ENCODE data around the gene H1-8. TPM values are rescaled to one million over a fixed set of nuclear protein-coding genes. Genes with fewer than 3 reads are reported as not detected.

H1-8 gene
- total and polyA plus RNA-seq, 2 experiments from 2014 or later: not detected

DNA sequence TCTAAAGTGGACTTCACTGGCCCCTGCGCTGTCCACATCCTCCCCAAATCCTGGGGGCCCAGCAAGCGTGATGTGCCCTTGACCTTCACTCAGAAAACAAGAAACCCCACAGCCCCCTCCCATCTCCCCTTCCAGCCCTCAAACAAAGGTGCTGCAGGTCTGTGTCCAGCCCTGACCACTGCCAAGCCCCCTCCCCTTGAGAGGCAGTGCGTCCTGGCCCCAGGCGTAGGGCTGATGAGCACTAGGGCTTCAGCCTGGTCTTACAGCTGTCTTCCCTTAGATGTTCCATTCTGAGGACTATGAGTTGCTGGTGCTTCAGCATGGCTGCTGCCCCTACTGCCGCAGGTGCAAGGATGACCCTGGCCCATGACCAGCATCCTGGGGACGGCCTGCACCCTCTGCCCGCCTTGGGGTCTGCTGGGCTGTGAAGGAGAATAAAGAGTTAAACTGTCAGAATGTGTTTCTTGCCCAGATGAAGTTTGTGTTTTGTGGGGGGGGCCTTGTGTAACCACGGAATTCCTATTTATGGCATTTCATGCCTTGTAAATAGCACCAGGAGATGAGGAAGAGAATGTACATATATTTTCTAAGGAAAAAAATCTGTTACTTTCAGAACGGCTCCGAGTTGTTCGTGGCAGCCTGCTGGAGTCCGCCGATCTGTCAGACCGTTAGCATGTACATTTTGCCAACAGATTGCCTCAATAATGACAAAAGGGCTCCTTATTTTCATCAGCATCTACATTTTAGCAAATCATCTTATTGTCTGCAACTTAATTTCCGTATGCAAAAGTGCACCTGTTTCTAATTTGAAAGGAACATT is 22.9 kb upstream of the H1-8 start:
- Histone ChIP-seq H3K27ac (no peak overlapping the region), H3K4me3 (no peak overlapping the region), H3K27me3 (no peaks in the 10 kb centered on the region), H3K79me2 (no peaks in the 10 kb centered on the region), H3K4me2 (no peak overlapping the region), H4K20me1 (ENCODE audit: insufficient read depth, poor library complexity, severe bottlenecking) (no peaks in the 10 kb centered on the region), H3K9me3 (ENCODE audit: low read depth) (no peaks in the 10 kb centered on the region), H3K4me1 (ENCODE audit: insufficient read depth) (no peaks in the 10 kb centered on the region), H3K36me3 (replicated peaks; ENCODE audit: insufficient read depth, low read depth) (no peaks in the 10 kb centered on the region), H2AFZ (no peak overlapping the region), H3K9me2 (replicated peaks; ENCODE audit: insufficient read depth) (no peaks in the 10 kb centered on the region)
- TF ChIP-seq EZH2 (IDR thresholded peaks at IDR 0.05; ENCODE audit: borderline replicate concordance) (no peak), EZH2phosphoT487 (IDR thresholded peaks at IDR 0.05; ENCODE audit: low read depth, severe bottlenecking, unreplicated experiment) (no peak), CTCF (IDR thresholded peaks at IDR 0.05; ENCODE audit: poor library complexity) (no peak)
- no peak for DNase-seq (ENCODE audit: low spot score)
- WGBS (ENCODE audit: low lambda C conversion rate, missing lambda C conversion rate): 81% methylated on average over 15 of the region's 15 CpGs

DNA sequence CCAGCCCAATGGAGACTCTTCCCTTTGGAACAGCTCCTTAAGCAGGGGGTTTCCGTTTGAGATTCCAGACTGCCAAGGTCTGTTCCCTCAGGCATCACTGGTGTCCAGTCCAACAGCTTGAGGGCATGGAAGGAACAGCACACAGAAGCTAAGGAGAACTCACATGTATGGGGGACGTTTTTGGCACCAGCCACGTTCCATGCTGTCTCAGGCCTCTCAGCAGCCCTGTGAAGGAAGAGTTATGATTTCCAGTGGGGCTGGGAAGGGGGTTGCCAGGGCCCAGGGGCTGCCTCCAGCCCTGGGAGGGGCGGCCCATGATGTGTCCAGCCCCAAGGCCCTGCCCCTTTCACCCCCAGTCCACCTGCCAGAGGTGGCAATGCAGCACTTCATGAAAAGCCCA is 22.0 kb upstream of the H1-8 start:
- H3K36me3 ChIP-seq (replicated peaks; ENCODE audit: insufficient read depth, low read depth): no peaks in the 10 kb centered on the region

DNA sequence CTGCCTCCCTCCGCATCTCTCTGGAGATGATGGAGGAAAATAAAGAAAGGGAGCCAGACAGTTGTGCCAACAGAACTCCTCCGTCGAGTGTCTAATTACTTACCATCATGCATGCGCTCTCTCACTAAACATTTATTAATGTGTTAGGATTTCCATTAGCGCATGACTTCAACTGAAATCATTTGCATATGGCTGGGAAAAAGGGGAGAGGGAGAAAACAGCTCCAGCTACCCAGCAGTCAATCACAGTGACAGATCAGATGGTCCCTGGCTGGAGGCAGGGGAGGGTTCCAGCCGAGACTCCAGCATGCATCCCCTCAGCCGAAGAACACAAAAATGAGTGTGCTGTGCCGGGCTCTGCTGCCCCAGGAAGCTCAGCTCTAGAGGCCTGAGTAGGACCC is 21.4 kb upstream of the H1-8 start:
- no peak overlapping the region for H3K4me2 ChIP-seq
- H3K4me1 ChIP-seq (ENCODE audit: insufficient read depth): no peaks in the 10 kb centered on the region
- H3K9me2 ChIP-seq (replicated peaks; ENCODE audit: insufficient read depth): no peaks in the 10 kb centered on the region
- no peak for DNase-seq (ENCODE audit: low spot score)
- H2AFZ ChIP-seq: no peak overlapping the region
- H3K9me3 ChIP-seq (ENCODE audit: low read depth): no peaks in the 10 kb centered on the region
- H3K79me2 ChIP-seq: no peaks in the 10 kb centered on the region
- WGBS (ENCODE audit: low lambda C conversion rate, missing lambda C conversion rate): 77% methylated on average over 8 of the region's 8 CpGs
- TF ChIP-seq CTCF (IDR thresholded peaks at IDR 0.05; ENCODE audit: poor library complexity) (no peak), EZH2phosphoT487 (IDR thresholded peaks at IDR 0.05; ENCODE audit: low read depth, severe bottlenecking, unreplicated experiment) (no peak), EZH2 (IDR thresholded peaks at IDR 0.05; ENCODE audit: borderline replicate concordance) (no peak)
- no peak overlapping the region for H3K27ac ChIP-seq
- H4K20me1 ChIP-seq (ENCODE audit: insufficient read depth, poor library complexity, severe bottlenecking): no peaks in the 10 kb centered on the region
- H3K36me3 ChIP-seq (replicated peaks; ENCODE audit: insufficient read depth, low read depth): no peaks in the 10 kb centered on the region
- H3K4me3 ChIP-seq: no peak overlapping the region
- no peaks in the 10 kb centered on the region for H3K27me3 ChIP-seq

More for the DNA sequence above, 22.0 kb upstream of the H1-8 start:
- H3K9me3 ChIP-seq (ENCODE audit: low read depth): no peaks in the 10 kb centered on the region
- no peaks in the 10 kb centered on the region for H3K79me2 ChIP-seq
- 87% methylated on average over 4 of the region's 4 CpGs for WGBS (ENCODE audit: low lambda C conversion rate, missing lambda C conversion rate)
- H4K20me1 ChIP-seq (ENCODE audit: insufficient read depth, poor library complexity, severe bottlenecking): no peaks in the 10 kb centered on the region
- H2AFZ ChIP-seq: no peak overlapping the region
- no peak overlapping the region for H3K27ac ChIP-seq
- no peaks in the 10 kb centered on the region for H3K4me1 ChIP-seq (ENCODE audit: insufficient read depth)
- no peaks in the 10 kb centered on the region for H3K27me3 ChIP-seq
- H3K4me3 ChIP-seq: no peak overlapping the region
- no peak for TF ChIP-seq EZH2phosphoT487 (IDR thresholded peaks at IDR 0.05; ENCODE audit: low read depth, severe bottlenecking, unreplicated experiment)
- H3K4me2 ChIP-seq: no peak overlapping the region
- H3K9me2 ChIP-seq (replicated peaks; ENCODE audit: insufficient read depth): no peaks in the 10 kb centered on the region
- no peak for DNase-seq (ENCODE audit: low spot score)

GRCh38 chr3:129522953-129523352 is 20.0 kb upstream of the H1-8 start:
- Histone ChIP-seq H3K4me3 (no peak overlapping the region), H3K79me2 (no peaks in the 10 kb centered on the region), H3K9me2 (replicated peaks; ENCODE audit: insufficient read depth) (no peaks in the 10 kb centered on the region), H2AFZ (no peak overlapping the region), H3K27ac (no peak overlapping the region), H3K9me3 (ENCODE audit: low read depth) (no peaks in the 10 kb centered on the region), H4K20me1 (ENCODE audit: insufficient read depth, poor library complexity, severe bottlenecking) (no peaks in the 10 kb centered on the region), H3K36me3 (replicated peaks; ENCODE audit: insufficient read depth, low read depth) (no peaks in the 10 kb centered on the region), H3K27me3 (no peaks in the 10 kb centered on the region), H3K4me2 (no peak overlapping the region), H3K4me1 (ENCODE audit: insufficient read depth) (no peaks in the 10 kb centered on the region)
- TF ChIP-seq CTCF (IDR thresholded peaks at IDR 0.05; ENCODE audit: poor library complexity) (no peak), EZH2phosphoT487 (IDR thresholded peaks at IDR 0.05; ENCODE audit: low read depth, severe bottlenecking, unreplicated experiment) (no peak), EZH2 (IDR thresholded peaks at IDR 0.05; ENCODE audit: borderline replicate concordance) (no peak)
- no peak for DNase-seq (ENCODE audit: low spot score)
- 96% methylated on average over 5 of the region's 5 CpGs for WGBS (ENCODE audit: low lambda C conversion rate, missing lambda C conversion rate)

Measured in hepatocyte (in vitro differentiated cells).